Urinary bladder (tissue), 4 donors: ENCODE data around the gene PIP4K2C. TPM values are rescaled to one million over a fixed set of nuclear protein-coding genes. Genes with fewer than 3 reads are reported as not detected.
"Not testable (repeated sequence)": the region's sequence is repeated elsewhere in the genome, so short reads cannot be mapped to it uniquely, and the experiment has no call there.

Source experiments
- DNase-seq: peaks from one replicate; pipeline ENCODE4 v3.0.0-alpha.2; 2015; ENCODE audit errors: extremely low spot score
- H3K27ac ChIP-seq: one replicate; pipeline ENCODE4 v1.5.1; 2013; ENCODE audit warnings: low read depth, mild to moderate bottlenecking, moderate library complexity
- H3K36me3 ChIP-seq: one replicate; pipeline ENCODE4 v1.6.1; 2013; ENCODE audit warnings: mild to moderate bottlenecking, moderate library complexity; ENCODE audit not compliant: insufficient read depth
- H3K4me1 ChIP-seq: one replicate; pipeline ENCODE4 v1.6.1; 2013; ENCODE audit warnings: mild to moderate bottlenecking, moderate library complexity; ENCODE audit not compliant: insufficient read depth
- H3K4me3 ChIP-seq: one replicate; pipeline ENCODE4 v1.5.1; 2013; ENCODE audit warnings: low read depth, low read length
- WGBS: extraction: QIAGEN DNeasy Blood & Tissue Kit; methylation state at CpG from one replicate; pipeline ENCODE4 v1.1.7; 2013; 5-methylcytosine and 5-hydroxymethylcytosine counted together
- polyA plus RNA-seq: library from polyadenylated mRNA; stranded (reverse); fragments of 200-250 nt; gene quantifications from one replicate; pipeline ENCODE4 v1.2.3, GENCODE V29; 2013
- total RNA-seq: library from RNA; depleted of rRNA; stranded (reverse); fragments of >200 nt; gene quantifications from one replicate; pipeline ENCODE4 v1.2.3, GENCODE V29; 2014
- donor health status: healthy with polysubstance abuse.
- donor health status: healthy.

PIP4K2C gene
- total and polyA plus RNA-seq, 2 donors, result 9.5 to 26.8 TPM

DNA sequence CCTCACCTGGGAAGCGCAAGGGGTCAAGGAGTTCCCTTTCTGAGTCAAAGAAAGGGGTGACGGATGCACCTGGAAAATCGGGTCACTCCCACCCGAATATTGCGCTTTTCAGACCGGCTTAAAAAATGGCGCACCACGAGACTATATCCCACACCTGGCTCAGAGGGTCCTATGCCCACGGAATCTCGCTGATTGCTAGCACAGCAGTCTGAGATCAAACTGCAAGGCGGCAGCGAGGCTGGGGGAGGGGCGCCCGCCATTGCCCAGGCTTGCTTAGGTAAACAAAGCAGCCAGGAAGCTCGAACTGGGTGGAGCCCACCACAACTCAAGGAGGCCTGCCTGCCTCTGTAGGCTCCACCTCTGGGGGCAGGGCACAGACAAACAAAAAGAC is 55.7 kb downstream of the PIP4K2C start:
- 89% methylated on average over 10 of the region's 15 CpGs for WGBS
- not testable (repeated sequence) for H3K27ac ChIP-seq, DNase-seq, H3K4me1 ChIP-seq, H3K36me3 ChIP-seq, H3K4me3 ChIP-seq

Other genes starting within 250 kb of the PIP4K2C start
- 37.0 TPM for gene R3HDM2, start 160.1 kb upstream of the PIP4K2C start, total RNA-seq
- gene R3HDM2, start 160.1 kb upstream of the PIP4K2C start, polyA plus RNA-seq, result 28.0 TPM
- not detected for gene INHBC, start 156.4 kb upstream of the PIP4K2C start, total RNA-seq
- gene INHBC, start 156.4 kb upstream of the PIP4K2C start, polyA plus RNA-seq, result 0.05 TPM
- not detected for gene INHBE, start 135.9 kb upstream of the PIP4K2C start, total RNA-seq
- gene INHBE, start 135.9 kb upstream of the PIP4K2C start, polyA plus RNA-seq, result 0.09 TPM
- gene GLI1, start 131.4 kb upstream of the PIP4K2C start, total RNA-seq, result 11.5 TPM
- 11.5 TPM for gene GLI1, start 131.4 kb upstream of the PIP4K2C start, polyA plus RNA-seq
- gene ARHGAP9, start 111.3 kb upstream of the PIP4K2C start, total RNA-seq, result 2.9 TPM
- gene ARHGAP9, start 111.3 kb upstream of the PIP4K2C start, polyA plus RNA-seq, result 5.2 TPM
- 55.1 TPM for gene MARS1, start 103.1 kb upstream of the PIP4K2C start, total RNA-seq
- 59.9 TPM for gene MARS1, start 103.1 kb upstream of the PIP4K2C start, polyA plus RNA-seq
- gene DDIT3, start 70.7 kb upstream of the PIP4K2C start, total RNA-seq, result 15.4 TPM
- gene DDIT3, start 70.7 kb upstream of the PIP4K2C start, polyA plus RNA-seq, result 58.0 TPM
- 9.6 TPM for gene MBD6, start 68.4 kb upstream of the PIP4K2C start, total RNA-seq
- gene MBD6, start 68.4 kb upstream of the PIP4K2C start, polyA plus RNA-seq, result 31.1 TPM
- gene DCTN2, start 44.0 kb upstream of the PIP4K2C start, total RNA-seq, result 70.8 TPM
- 195 TPM for gene DCTN2, start 44.0 kb upstream of the PIP4K2C start, polyA plus RNA-seq
- gene KIF5A, start 41.1 kb upstream of the PIP4K2C start, total RNA-seq, result 1.5 TPM
- gene KIF5A, start 41.1 kb upstream of the PIP4K2C start, polyA plus RNA-seq, result 1.3 TPM
- gene DTX3, start 13.6 kb downstream of the PIP4K2C start, total RNA-seq, result 29.8 TPM
- gene DTX3, start 13.6 kb downstream of the PIP4K2C start, polyA plus RNA-seq, result 64.3 TPM
- 64.1 TPM for gene ARHGEF25, start 20.2 kb downstream of the PIP4K2C start, total RNA-seq
- 158 TPM for gene ARHGEF25, start 20.2 kb downstream of the PIP4K2C start, polyA plus RNA-seq
- 3.6 TPM for gene B4GALNT1, start 42.0 kb downstream of the PIP4K2C start, total RNA-seq
- gene B4GALNT1, start 42.0 kb downstream of the PIP4K2C start, polyA plus RNA-seq, result 2.7 TPM
- 137 TPM for gene OS9, start 102.9 kb downstream of the PIP4K2C start, total RNA-seq
- gene OS9, start 102.9 kb downstream of the PIP4K2C start, polyA plus RNA-seq, result 257 TPM
- gene AGAP2, start 147.6 kb downstream of the PIP4K2C start, total RNA-seq, result 1.4 TPM
- 1.8 TPM for gene AGAP2, start 147.6 kb downstream of the PIP4K2C start, polyA plus RNA-seq
- 42.1 TPM for gene TSPAN31, start 153.8 kb downstream of the PIP4K2C start, total RNA-seq
- gene TSPAN31, start 153.8 kb downstream of the PIP4K2C start, polyA plus RNA-seq, result 48.6 TPM
- gene CDK4, start 161.1 kb downstream of the PIP4K2C start, total RNA-seq, result 71.7 TPM
- 89.9 TPM for gene CDK4, start 161.1 kb downstream of the PIP4K2C start, polyA plus RNA-seq
- gene MARCHF9, start 163.9 kb downstream of the PIP4K2C start, total RNA-seq, result 4.0 TPM
- gene MARCHF9, start 163.9 kb downstream of the PIP4K2C start, polyA plus RNA-seq, result 12.2 TPM
- 0.16 TPM for gene CYP27B1, start 175.9 kb downstream of the PIP4K2C start, total RNA-seq
- gene CYP27B1, start 175.9 kb downstream of the PIP4K2C start, polyA plus RNA-seq, result 0.57 TPM
- 4.9 TPM for gene METTL1, start 180.9 kb downstream of the PIP4K2C start, total RNA-seq
- 16.1 TPM for gene METTL1, start 180.9 kb downstream of the PIP4K2C start, polyA plus RNA-seq
- 11.9 TPM for gene EEF1AKMT3, start 181.4 kb downstream of the PIP4K2C start, total RNA-seq
- gene EEF1AKMT3, start 181.4 kb downstream of the PIP4K2C start, polyA plus RNA-seq, result 9.7 TPM
- gene TSFM, start 191.6 kb downstream of the PIP4K2C start, total RNA-seq, result 15.9 TPM
- 36.3 TPM for gene TSFM, start 191.6 kb downstream of the PIP4K2C start, polyA plus RNA-seq
- gene AVIL, start 227.5 kb downstream of the PIP4K2C start, total RNA-seq, result 6.1 TPM
- 2.7 TPM for gene AVIL, start 227.5 kb downstream of the PIP4K2C start, polyA plus RNA-seq